Measurements from ENCODE around the gene FBXO47.

FBXO47 gene

GRCh38 chr17:38908676-38909181 lies 58.5 kb downstream of the FBXO47 start:
- Histone ChIP-seq H3K4me2 (ENCODE audit: low read length) (no peak overlapping the region), H2BK120ac (ENCODE audit: low read depth, low read length) (no peak overlapping the region), H4K5ac (ENCODE audit: low read length) (no peak overlapping the region), H3K36me3 (ENCODE audit: control insufficient read depth, insufficient read depth, low read length) (peaks cover 2% of the 10 kb centered on the region), H3K4me3 (ENCODE audit: low read length) (no peak overlapping the region), H3K79me1 (ENCODE audit: low read length) (peaks cover 15% of the 10 kb centered on the region), H4K8ac (ENCODE audit: low read depth, low read length) (no peak overlapping the region), H3K79me2 (ENCODE audit: control insufficient read depth, insufficient read depth, low read length) (peaks cover 11% of the 10 kb centered on the region), H3K4me1 (ENCODE audit: control insufficient read depth, low read depth, low read length) (no peaks in the 10 kb centered on the region), H3K27ac (ENCODE audit: low read depth, low read length) (no peak overlapping the region), H2BK15ac (replicated peaks; ENCODE audit: low read depth) (no peak overlapping the region), H2AK5ac (ENCODE audit: low read length) (no peak overlapping the region), H2BK5ac (ENCODE audit: low read length) (no peak overlapping the region), H3K4ac (ENCODE audit: low read depth, low read length) (no peak overlapping the region), H3K23ac (ENCODE audit: low read length) (no peak overlapping the region), H3K18ac (ENCODE audit: low read length) (no peak overlapping the region), H3K27me3 (ENCODE audit: insufficient read depth, low read length, poor library complexity) (no peaks in the 10 kb centered on the region), H3K9ac (ENCODE audit: low read length) (no peak overlapping the region), H3K56ac (ENCODE audit: low read length) (peak overlapping the region; percentile 73)
- peak; percentile 58 for DNase-seq
- no CpG with 5 or more reads among the region's 8 CpGs for WGBS (ENCODE audit: extremely low coverage, insufficient coverage, low lambda C conversion rate)

GRCh38 chr17:38907930-38908675 lies 59.1 kb downstream of the FBXO47 start:
- Histone ChIP-seq H4K5ac (ENCODE audit: low read length) (no peak overlapping the region), H2BK15ac (replicated peaks; ENCODE audit: low read depth) (no peak overlapping the region), H3K4me1 (ENCODE audit: control insufficient read depth, low read depth, low read length) (no peaks in the 10 kb centered on the region), H3K79me1 (ENCODE audit: low read length) (peaks cover 20% of the 10 kb centered on the region), H3K36me3 (ENCODE audit: control insufficient read depth, insufficient read depth, low read length) (peaks cover 2% of the 10 kb centered on the region), H3K27me3 (ENCODE audit: insufficient read depth, low read length, poor library complexity) (no peaks in the 10 kb centered on the region), H2BK120ac (ENCODE audit: low read depth, low read length) (no peak overlapping the region), H3K56ac (ENCODE audit: low read length) (no peak overlapping the region), H4K8ac (ENCODE audit: low read depth, low read length) (no peak overlapping the region), H2BK5ac (ENCODE audit: low read length) (no peak overlapping the region), H3K23ac (ENCODE audit: low read length) (no peak overlapping the region), H3K4me2 (ENCODE audit: low read length) (no peak overlapping the region), H3K27ac (ENCODE audit: low read depth, low read length) (no peak overlapping the region), H3K18ac (ENCODE audit: low read length) (no peak overlapping the region), H2AK5ac (ENCODE audit: low read length) (no peak overlapping the region), H3K4ac (ENCODE audit: low read depth, low read length) (no peak overlapping the region), H3K79me2 (ENCODE audit: control insufficient read depth, insufficient read depth, low read length) (peaks cover 14% of the 10 kb centered on the region), H3K9ac (ENCODE audit: low read length) (no peak overlapping the region), H3K4me3 (ENCODE audit: low read length) (no peak overlapping the region)
- no CpG with 5 or more reads among the region's 15 CpGs for WGBS (ENCODE audit: extremely low coverage, insufficient coverage, low lambda C conversion rate)
- no peak for DNase-seq

GRCh38 chr17:38906460-38907228 lies 60.6 kb downstream of the FBXO47 start:
- no CpG with 5 or more reads among the region's 7 CpGs for WGBS (ENCODE audit: extremely low coverage, insufficient coverage, low lambda C conversion rate)
- Histone ChIP-seq H3K79me1 (ENCODE audit: low read length) (peaks cover 23% of the 10 kb centered on the region), H3K36me3 (ENCODE audit: control insufficient read depth, insufficient read depth, low read length) (peaks cover 2% of the 10 kb centered on the region), H2BK15ac (replicated peaks; ENCODE audit: low read depth) (no peak overlapping the region), H3K4me2 (ENCODE audit: low read length) (no peak overlapping the region), H3K27ac (ENCODE audit: low read depth, low read length) (no peak overlapping the region), H2BK5ac (ENCODE audit: low read length) (no peak overlapping the region), H3K79me2 (ENCODE audit: control insufficient read depth, insufficient read depth, low read length) (peaks cover 16% of the 10 kb centered on the region), H3K23ac (ENCODE audit: low read length) (no peak overlapping the region), H3K56ac (ENCODE audit: low read length) (peak overlapping the region; percentile 25), H4K8ac (ENCODE audit: low read depth, low read length) (no peak overlapping the region), H3K18ac (ENCODE audit: low read length) (no peak overlapping the region), H3K27me3 (ENCODE audit: insufficient read depth, low read length, poor library complexity) (no peaks in the 10 kb centered on the region), H3K4me3 (ENCODE audit: low read length) (no peak overlapping the region), H4K5ac (ENCODE audit: low read length) (no peak overlapping the region), H3K4ac (ENCODE audit: low read depth, low read length) (no peak overlapping the region), H3K4me1 (ENCODE audit: control insufficient read depth, low read depth, low read length) (no peaks in the 10 kb centered on the region), H2AK5ac (ENCODE audit: low read length) (no peak overlapping the region), H2BK120ac (ENCODE audit: low read depth, low read length) (no peak overlapping the region), H3K9ac (ENCODE audit: low read length) (no peak overlapping the region)
- DNase-seq = no peak

- DNase-seq = no peak
- Histone ChIP-seq H3K36me3 (ENCODE audit: control insufficient read depth, insufficient read depth, low read length) (peaks cover 2% of the 10 kb centered on the region), H4K5ac (ENCODE audit: low read length) (no peak overlapping the region), H2AK5ac (ENCODE audit: low read length) (no peak overlapping the region), H2BK5ac (ENCODE audit: low read length) (no peak overlapping the region), H3K4ac (ENCODE audit: low read depth, low read length) (no peak overlapping the region), H3K9ac (ENCODE audit: low read length) (no peak overlapping the region), H3K4me2 (ENCODE audit: low read length) (no peak overlapping the region), H2BK15ac (replicated peaks; ENCODE audit: low read depth) (no peak overlapping the region), H3K4me1 (ENCODE audit: control insufficient read depth, low read depth, low read length) (peaks cover 4% of the 10 kb centered on the region), H4K8ac (ENCODE audit: low read depth, low read length) (no peak overlapping the region), H3K27ac (ENCODE audit: low read depth, low read length) (no peak overlapping the region), H3K4me3 (ENCODE audit: low read length) (no peak overlapping the region), H3K18ac (ENCODE audit: low read length) (no peak overlapping the region), H3K23ac (ENCODE audit: low read length) (no peak overlapping the region), H3K27me3 (ENCODE audit: insufficient read depth, low read length, poor library complexity) (no peaks in the 10 kb centered on the region), H3K79me1 (ENCODE audit: low read length) (peaks cover 18% of the 10 kb centered on the region), H2BK120ac (ENCODE audit: low read depth, low read length) (no peak overlapping the region), H3K79me2 (ENCODE audit: control insufficient read depth, insufficient read depth, low read length) (peaks cover 16% of the 10 kb centered on the region), H3K56ac (ENCODE audit: low read length) (no peak overlapping the region)
- no CpG with 5 or more reads among the region's 10 CpGs for WGBS (ENCODE audit: extremely low coverage, insufficient coverage, low lambda C conversion rate)
These were observed 61.8 kb downstream of the FBXO47 start for GRCh38 chr17:38905375-38905774.

- no peak overlapping the region for H2AK5ac ChIP-seq (ENCODE audit: low read length)
- H4K5ac ChIP-seq (ENCODE audit: low read length) = no peak overlapping the region
- H3K27ac ChIP-seq (ENCODE audit: low read depth, low read length) = no peak overlapping the region
- no peak overlapping the region for H3K4ac ChIP-seq (ENCODE audit: low read depth, low read length)
- WGBS (ENCODE audit: extremely low coverage, insufficient coverage, low lambda C conversion rate) = no CpG with 5 or more reads among the region's 3 CpGs
- no peak overlapping the region for H2BK120ac ChIP-seq (ENCODE audit: low read depth, low read length)
- H3K79me2 ChIP-seq (ENCODE audit: control insufficient read depth, insufficient read depth, low read length) = peaks cover 16% of the 10 kb centered on the region
- H3K23ac ChIP-seq (ENCODE audit: low read length) = no peak overlapping the region
- peaks cover 18% of the 10 kb centered on the region for H3K79me1 ChIP-seq (ENCODE audit: low read length)
- no peaks in the 10 kb centered on the region for H3K27me3 ChIP-seq (ENCODE audit: insufficient read depth, low read length, poor library complexity)
- H3K56ac ChIP-seq (ENCODE audit: low read length) = no peak overlapping the region
- H3K9ac ChIP-seq (ENCODE audit: low read length) = no peak overlapping the region
- no peak overlapping the region for H4K8ac ChIP-seq (ENCODE audit: low read depth, low read length)
- no peak overlapping the region for H3K4me3 ChIP-seq (ENCODE audit: low read length)
- no peak overlapping the region for H3K18ac ChIP-seq (ENCODE audit: low read length)
- H3K4me1 ChIP-seq (ENCODE audit: control insufficient read depth, low read depth, low read length) = peaks cover 4% of the 10 kb centered on the region
- no peak overlapping the region for H3K4me2 ChIP-seq (ENCODE audit: low read length)
- no peak overlapping the region for H2BK5ac ChIP-seq (ENCODE audit: low read length)
- peaks cover 2% of the 10 kb centered on the region for H3K36me3 ChIP-seq (ENCODE audit: control insufficient read depth, insufficient read depth, low read length)
- H2BK15ac ChIP-seq (replicated peaks; ENCODE audit: low read depth) = no peak overlapping the region
- no peak for DNase-seq
These were observed 62.3 kb downstream of the FBXO47 start for GRCh38 chr17:38904892-38905291.
